ENCODE results near the gene GHITM.
"Not testable (repeated sequence)": the region's sequence is repeated elsewhere in the genome, so short reads cannot be mapped to it uniquely, and the experiment has no call there.

DNA sequence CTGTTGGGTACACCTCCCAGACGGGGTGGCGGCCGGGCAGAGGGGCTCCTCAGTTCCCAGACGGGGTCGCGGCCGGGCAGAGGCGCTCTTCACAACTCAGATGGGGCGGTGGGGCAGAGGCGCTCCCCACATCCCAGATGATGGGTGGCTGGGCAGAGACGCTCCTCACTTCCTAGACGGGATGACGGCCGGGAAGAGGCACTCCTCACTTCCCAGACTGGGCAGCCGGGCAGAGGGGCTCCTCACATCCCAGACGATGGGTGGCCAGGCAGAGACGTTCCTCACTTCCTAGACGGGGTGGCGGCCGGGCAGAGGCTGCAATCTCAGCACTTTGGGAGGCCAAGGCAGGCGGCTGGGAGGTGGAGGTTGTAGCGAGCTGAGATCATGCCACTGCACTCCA lies 41.1 kb downstream of the GHITM start:
- TF ChIP-seq, protein P1, sequence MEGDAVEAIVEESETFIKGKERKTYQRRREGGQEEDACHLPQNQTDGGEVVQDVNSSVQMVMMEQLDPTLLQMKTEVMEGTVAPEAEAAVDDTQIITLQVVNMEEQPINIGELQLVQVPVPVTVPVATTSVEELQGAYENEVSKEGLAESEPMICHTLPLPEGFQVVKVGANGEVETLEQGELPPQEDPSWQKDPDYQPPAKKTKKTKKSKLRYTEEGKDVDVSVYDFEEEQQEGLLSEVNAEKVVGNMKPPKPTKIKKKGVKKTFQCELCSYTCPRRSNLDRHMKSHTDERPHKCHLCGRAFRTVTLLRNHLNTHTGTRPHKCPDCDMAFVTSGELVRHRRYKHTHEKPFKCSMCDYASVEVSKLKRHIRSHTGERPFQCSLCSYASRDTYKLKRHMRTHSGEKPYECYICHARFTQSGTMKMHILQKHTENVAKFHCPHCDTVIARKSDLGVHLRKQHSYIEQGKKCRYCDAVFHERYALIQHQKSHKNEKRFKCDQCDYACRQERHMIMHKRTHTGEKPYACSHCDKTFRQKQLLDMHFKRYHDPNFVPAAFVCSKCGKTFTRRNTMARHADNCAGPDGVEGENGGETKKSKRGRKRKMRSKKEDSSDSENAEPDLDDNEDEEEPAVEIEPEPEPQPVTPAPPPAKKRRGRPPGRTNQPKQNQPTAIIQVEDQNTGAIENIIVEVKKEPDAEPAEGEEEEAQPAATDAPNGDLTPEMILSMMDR (IDR thresholded peaks at IDR 0.05): not testable (repeated sequence)
- TF ChIP-seq EP300 (IDR thresholded peaks at IDR 0.05): not testable (repeated sequence)

Measured in upper lobe of left lung (tissue), 4 donors.